ENCODE measurements around the gene RAB3C. TPM values are rescaled to one million over a fixed set of nuclear protein-coding genes. Genes with fewer than 3 reads are reported as not detected.

The RAB3C gene
- total RNA-seq, 1 donor, result not detected

DNA sequence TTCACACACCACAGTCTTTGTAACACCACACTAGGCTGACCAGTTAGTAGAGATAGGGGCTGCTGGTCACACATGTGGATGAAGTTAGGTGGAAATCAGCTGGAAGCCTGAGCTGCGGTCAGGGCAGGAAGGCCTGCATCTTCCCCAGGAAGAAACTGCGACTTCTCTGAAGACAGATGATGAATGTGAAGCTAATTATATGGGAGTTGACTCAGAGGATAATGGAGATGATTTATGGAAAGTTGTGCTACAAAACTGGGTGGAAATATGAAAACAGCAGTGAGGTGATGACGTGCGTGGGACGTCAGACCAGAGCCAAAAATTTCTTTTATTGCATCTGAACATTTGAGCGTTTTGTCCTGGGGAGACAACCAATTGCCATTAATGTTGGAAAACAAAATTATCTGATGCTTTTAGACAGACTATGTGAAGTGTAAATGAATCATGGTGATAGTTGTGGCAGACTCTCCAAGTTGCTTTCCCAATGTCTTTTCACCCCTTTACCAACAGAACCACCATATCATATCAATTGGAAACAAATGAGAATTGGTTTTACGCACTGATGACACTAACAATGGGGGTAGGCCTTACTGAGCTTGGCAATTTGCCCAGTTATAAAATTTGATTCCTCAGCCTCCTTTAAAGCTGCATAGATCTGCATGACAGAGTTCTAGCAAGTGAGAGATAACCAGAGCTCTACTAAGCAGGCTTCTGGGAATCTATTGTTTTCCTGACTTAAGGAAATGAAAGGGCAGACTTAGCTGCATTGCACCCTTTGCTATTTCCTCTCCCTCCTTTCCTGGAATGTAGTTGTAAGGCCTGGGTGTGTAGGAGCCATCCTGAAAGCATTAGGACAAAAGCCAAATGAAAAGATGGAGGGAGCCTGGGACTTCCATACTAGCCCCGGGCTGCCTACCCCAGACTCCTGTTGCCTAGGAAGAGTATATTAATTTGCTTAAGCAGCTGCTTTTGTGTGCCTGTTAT, 84.0 kb downstream of the RAB3C start:
- TF ChIP-seq, protein P1, sequence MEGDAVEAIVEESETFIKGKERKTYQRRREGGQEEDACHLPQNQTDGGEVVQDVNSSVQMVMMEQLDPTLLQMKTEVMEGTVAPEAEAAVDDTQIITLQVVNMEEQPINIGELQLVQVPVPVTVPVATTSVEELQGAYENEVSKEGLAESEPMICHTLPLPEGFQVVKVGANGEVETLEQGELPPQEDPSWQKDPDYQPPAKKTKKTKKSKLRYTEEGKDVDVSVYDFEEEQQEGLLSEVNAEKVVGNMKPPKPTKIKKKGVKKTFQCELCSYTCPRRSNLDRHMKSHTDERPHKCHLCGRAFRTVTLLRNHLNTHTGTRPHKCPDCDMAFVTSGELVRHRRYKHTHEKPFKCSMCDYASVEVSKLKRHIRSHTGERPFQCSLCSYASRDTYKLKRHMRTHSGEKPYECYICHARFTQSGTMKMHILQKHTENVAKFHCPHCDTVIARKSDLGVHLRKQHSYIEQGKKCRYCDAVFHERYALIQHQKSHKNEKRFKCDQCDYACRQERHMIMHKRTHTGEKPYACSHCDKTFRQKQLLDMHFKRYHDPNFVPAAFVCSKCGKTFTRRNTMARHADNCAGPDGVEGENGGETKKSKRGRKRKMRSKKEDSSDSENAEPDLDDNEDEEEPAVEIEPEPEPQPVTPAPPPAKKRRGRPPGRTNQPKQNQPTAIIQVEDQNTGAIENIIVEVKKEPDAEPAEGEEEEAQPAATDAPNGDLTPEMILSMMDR (IDR thresholded peaks at IDR 0.05; ENCODE audit: insufficient read depth, low read depth, low read length), result no peak
- DNase-seq (ENCODE audit: low read depth), result peak; percentile 46
- no peak overlapping the region for H3K4me3 ChIP-seq (ENCODE audit: low read depth, low read length)

GRCh38 chr5:58670582-58670981, 87.7 kb downstream of the RAB3C start:
- H3K4me3 ChIP-seq (ENCODE audit: low read depth, low read length), result no peak overlapping the region
- TF ChIP-seq, protein P1 (IDR thresholded peaks at IDR 0.05; ENCODE audit: insufficient read depth, low read depth, low read length), result no peak
- no peak for DNase-seq (ENCODE audit: low read depth)

DNA sequence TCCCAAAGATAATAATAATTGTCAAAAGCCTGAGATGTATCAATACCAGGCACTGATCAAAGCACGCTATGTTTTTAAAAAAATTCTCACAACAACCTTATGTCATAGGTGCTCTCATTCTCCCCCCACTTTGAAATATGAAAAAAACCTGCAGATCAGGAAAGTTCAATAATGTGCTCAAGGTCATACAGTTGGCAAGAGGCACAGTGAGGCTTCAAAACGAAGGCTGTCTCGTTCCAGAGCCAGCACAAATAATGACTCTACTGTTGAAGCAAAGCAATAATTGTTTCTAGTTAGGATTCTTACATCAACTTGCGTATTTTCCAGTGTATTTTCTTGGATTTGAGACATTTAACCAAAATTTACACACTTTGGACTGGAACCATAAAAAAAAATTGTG, 88.3 kb downstream of the RAB3C start:
- no peak for DNase-seq (ENCODE audit: low read depth)
- TF ChIP-seq, protein P1 (IDR thresholded peaks at IDR 0.05; ENCODE audit: insufficient read depth, low read depth, low read length), result no peak
- H3K4me3 ChIP-seq (ENCODE audit: low read depth, low read length), result no peak overlapping the region

DNA sequence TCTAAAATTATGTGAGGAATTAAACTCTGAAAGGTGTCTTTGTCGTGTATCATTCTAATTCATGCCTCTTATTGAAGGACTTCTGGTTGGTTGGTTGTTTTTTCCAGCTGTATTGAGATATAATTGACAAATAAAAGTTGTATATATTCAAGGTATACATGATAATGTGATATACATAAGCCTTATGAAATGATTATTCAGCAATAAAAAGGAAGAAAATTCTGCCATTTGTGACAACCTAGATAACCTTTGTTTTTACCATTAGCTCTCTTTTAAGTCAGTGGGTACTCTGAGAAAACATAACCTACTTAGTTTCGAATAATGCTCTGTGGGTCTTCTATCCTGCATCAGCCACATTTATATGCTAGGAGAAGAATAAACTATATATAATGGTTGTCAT, 89.6 kb downstream of the RAB3C start:
- DNase-seq (ENCODE audit: low read depth), result no peak
- TF ChIP-seq, protein P1 (IDR thresholded peaks at IDR 0.05; ENCODE audit: insufficient read depth, low read depth, low read length), result no peak
- no peak overlapping the region for H3K4me3 ChIP-seq (ENCODE audit: low read depth, low read length)

- DNase-seq (ENCODE audit: low read depth), result no peak
- no peak overlapping the region for H3K4me3 ChIP-seq (ENCODE audit: low read depth, low read length)
- TF ChIP-seq, protein P1 (IDR thresholded peaks at IDR 0.05; ENCODE audit: insufficient read depth, low read depth, low read length), result no peak
Measured at GRCh38 chr5:58674070-58674469, 91.2 kb downstream of the RAB3C start.

- TF ChIP-seq, protein P1 (IDR thresholded peaks at IDR 0.05; ENCODE audit: insufficient read depth, low read depth, low read length), result no peak
- H3K4me3 ChIP-seq (ENCODE audit: low read depth, low read length), result no peak overlapping the region
- DNase-seq (ENCODE audit: low read depth), result no peak
Measured at GRCh38 chr5:58674711-58675110, 91.8 kb downstream of the RAB3C start.
